Nephron (organoid): ENCODE results near the gene CFAP65.

Experiments used
- H3K27ac Mint-ChIP-seq, 3 experiments: 2 replicates each; pipeline ENCODE4 v1.8.0; 2020; ENCODE audit warnings: mixed read lengths in 3 of 3, mild to moderate bottlenecking in 2 of 3, moderate library complexity in 1 of 3
- H3K27me3 Mint-ChIP-seq: 2 replicates; pipeline ENCODE4 v1.8.0; 2021; ENCODE audit warnings: low read depth, mild to moderate bottlenecking, moderate library complexity, mixed read lengths
- H3K36me3 Mint-ChIP-seq: 2 replicates; pipeline ENCODE4 v1.8.0; 2020; ENCODE audit warnings: low read depth, mixed read lengths
- H3K4me1 Mint-ChIP-seq: 2 replicates; pipeline ENCODE4 v1.8.0; 2020; ENCODE audit warnings: mixed read lengths
- H3K4me3 Mint-ChIP-seq, 3 experiments: 2 replicates each; pipeline ENCODE4 v1.8.0; 2020; ENCODE audit warnings: mild to moderate bottlenecking in 3 of 3, mixed read lengths in 3 of 3, moderate library complexity in 2 of 3
- H3K9me3 Mint-ChIP-seq: 2 replicates; pipeline ENCODE4 v1.8.0; 2020; ENCODE audit warnings: mixed read lengths
- TF ChIP-seq, protein P1 (sequence below), 3 experiments: fragments of 200-600 bp; sonication (generic); IDR thresholded peaks; one replicate each; pipeline ENCODE4 v1.5.0; 2021; ENCODE audit warnings: antibody characterized with exemption in 3 of 3; ENCODE audit not compliant: unreplicated experiment in 3 of 3

CFAP65 gene

GRCh38 chr2:219022616-219023015 is 18.7 kb downstream of the CFAP65 start:
- peaks cover 43% of the 10 kb centered on the region for H3K27me3 Mint-ChIP-seq
- no peaks in the 10 kb centered on the region for H3K9me3 Mint-ChIP-seq
- H3K4me3 Mint-ChIP-seq: no peak overlapping the region
- no peak overlapping the region for H3K27ac Mint-ChIP-seq
- TF ChIP-seq, protein P1, sequence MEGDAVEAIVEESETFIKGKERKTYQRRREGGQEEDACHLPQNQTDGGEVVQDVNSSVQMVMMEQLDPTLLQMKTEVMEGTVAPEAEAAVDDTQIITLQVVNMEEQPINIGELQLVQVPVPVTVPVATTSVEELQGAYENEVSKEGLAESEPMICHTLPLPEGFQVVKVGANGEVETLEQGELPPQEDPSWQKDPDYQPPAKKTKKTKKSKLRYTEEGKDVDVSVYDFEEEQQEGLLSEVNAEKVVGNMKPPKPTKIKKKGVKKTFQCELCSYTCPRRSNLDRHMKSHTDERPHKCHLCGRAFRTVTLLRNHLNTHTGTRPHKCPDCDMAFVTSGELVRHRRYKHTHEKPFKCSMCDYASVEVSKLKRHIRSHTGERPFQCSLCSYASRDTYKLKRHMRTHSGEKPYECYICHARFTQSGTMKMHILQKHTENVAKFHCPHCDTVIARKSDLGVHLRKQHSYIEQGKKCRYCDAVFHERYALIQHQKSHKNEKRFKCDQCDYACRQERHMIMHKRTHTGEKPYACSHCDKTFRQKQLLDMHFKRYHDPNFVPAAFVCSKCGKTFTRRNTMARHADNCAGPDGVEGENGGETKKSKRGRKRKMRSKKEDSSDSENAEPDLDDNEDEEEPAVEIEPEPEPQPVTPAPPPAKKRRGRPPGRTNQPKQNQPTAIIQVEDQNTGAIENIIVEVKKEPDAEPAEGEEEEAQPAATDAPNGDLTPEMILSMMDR (IDR thresholded peaks at IDR 0.05; ENCODE audit: unreplicated experiment in 3 of 3): no peak
- no peaks in the 10 kb centered on the region for H3K4me1 Mint-ChIP-seq
- no peaks in the 10 kb centered on the region for H3K36me3 Mint-ChIP-seq

DNA sequence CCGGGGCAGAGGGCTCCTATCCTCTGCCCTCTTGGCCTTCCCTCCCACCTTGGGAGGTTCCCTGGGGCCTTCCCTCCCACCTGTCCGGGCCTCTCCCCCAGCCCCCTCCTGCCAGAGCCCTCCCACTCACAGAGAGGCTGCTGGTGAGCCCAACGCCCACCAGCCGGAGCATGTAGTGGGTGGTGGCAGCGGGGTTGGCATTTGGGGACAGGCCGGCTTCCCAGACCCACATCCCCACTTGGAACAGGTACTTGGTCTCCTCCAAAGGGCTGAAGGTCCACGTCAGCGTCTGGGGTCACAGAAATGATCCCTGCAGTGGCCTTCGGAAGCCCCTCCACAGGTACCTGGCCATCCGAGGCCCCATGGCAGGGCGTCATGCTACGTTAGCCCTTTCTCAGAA is 19.3 kb downstream of the CFAP65 start:
- peaks cover 43% of the 10 kb centered on the region for H3K27me3 Mint-ChIP-seq
- H3K36me3 Mint-ChIP-seq: no peaks in the 10 kb centered on the region
- no peak overlapping the region for H3K4me3 Mint-ChIP-seq
- TF ChIP-seq, protein P1 (IDR thresholded peaks at IDR 0.05; ENCODE audit: unreplicated experiment in 3 of 3): no peak
- H3K4me1 Mint-ChIP-seq: no peaks in the 10 kb centered on the region
- H3K27ac Mint-ChIP-seq: no peak overlapping the region
- H3K9me3 Mint-ChIP-seq: no peaks in the 10 kb centered on the region

DNA sequence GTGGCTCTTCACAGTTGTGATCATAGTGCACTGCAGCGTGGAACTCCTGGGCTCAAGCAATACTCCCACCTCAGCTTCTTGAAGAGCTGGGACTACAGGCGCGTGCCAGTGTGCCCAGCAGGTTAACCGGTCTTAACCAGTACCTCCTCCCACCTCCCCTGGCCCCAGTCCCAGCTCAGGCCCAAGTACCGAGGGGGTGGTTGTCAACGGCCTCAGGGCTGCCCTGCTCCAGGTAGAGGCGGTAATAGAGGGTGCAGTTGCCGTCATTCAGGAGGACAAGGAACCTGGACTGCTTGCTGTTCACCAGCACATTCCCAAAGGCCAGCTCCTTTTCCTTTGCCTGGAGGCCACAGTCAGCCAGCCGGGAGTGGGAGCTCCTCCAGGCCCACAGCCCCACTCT is 19.7 kb downstream of the CFAP65 start:
- Mint-ChIP-seq H3K9me3 (no peaks in the 10 kb centered on the region), H3K27ac (no peak overlapping the region), H3K4me1 (no peaks in the 10 kb centered on the region), H3K27me3 (peaks cover 43% of the 10 kb centered on the region), H3K36me3 (no peaks in the 10 kb centered on the region), H3K4me3 (no peak overlapping the region)
- TF ChIP-seq, protein P1 (IDR thresholded peaks at IDR 0.05; ENCODE audit: unreplicated experiment in 3 of 3): no peak

- no peak overlapping the region for H3K27ac Mint-ChIP-seq
- TF ChIP-seq, protein P1 (IDR thresholded peaks at IDR 0.05; ENCODE audit: unreplicated experiment in 3 of 3): no peak
- H3K36me3 Mint-ChIP-seq: no peaks in the 10 kb centered on the region
- H3K4me3 Mint-ChIP-seq: no peak overlapping the region
- H3K4me1 Mint-ChIP-seq: no peaks in the 10 kb centered on the region
- H3K27me3 Mint-ChIP-seq: peaks cover 42% of the 10 kb centered on the region
- no peaks in the 10 kb centered on the region for H3K9me3 Mint-ChIP-seq
These were observed 20.5 kb downstream of the CFAP65 start for GRCh38 chr2:219020604-219021365.

DNA sequence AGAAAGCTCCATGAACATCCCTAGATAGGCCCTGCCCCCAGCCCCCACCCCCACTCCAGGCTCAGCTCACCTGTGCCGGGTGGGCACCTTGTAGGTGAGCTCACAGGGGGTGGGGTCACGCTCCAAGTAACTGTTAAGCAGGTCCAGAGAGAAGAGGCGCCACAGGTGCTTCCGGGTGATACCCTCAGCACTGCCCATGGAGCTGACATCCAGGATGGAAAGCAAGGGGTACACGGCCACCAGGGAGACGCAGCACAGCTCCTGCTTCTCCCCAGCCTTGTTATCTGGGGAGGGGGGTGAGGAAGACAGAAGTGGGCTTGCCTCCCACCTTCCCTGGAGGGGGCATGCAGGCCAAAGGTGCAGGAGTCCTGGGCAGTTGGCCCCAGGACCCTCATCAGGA is 21.9 kb downstream of the CFAP65 start:
- Mint-ChIP-seq H3K27me3 (peaks cover 51% of the 10 kb centered on the region), H3K27ac (no peak overlapping the region), H3K4me3 (no peak overlapping the region), H3K36me3 (no peaks in the 10 kb centered on the region), H3K4me1 (no peaks in the 10 kb centered on the region), H3K9me3 (no peaks in the 10 kb centered on the region)
- TF ChIP-seq, protein P1 (IDR thresholded peaks at IDR 0.05; ENCODE audit: unreplicated experiment in 3 of 3): no peak

- H3K4me3 Mint-ChIP-seq: no peak overlapping the region
- TF ChIP-seq, protein P1 (IDR thresholded peaks at IDR 0.05; ENCODE audit: unreplicated experiment in 3 of 3): no peak
- no peaks in the 10 kb centered on the region for H3K4me1 Mint-ChIP-seq
- H3K27me3 Mint-ChIP-seq: peaks cover 58% of the 10 kb centered on the region
- H3K36me3 Mint-ChIP-seq: no peaks in the 10 kb centered on the region
- H3K9me3 Mint-ChIP-seq: no peaks in the 10 kb centered on the region
- no peak overlapping the region for H3K27ac Mint-ChIP-seq
These were observed 22.6 kb downstream of the CFAP65 start for GRCh38 chr2:219018726-219019125.
